Measurements from ENCODE around the gene NOVA2.

GRCh38 chr19:45981350-45981749, 7.7 kb upstream of the NOVA2 start:
- TF ChIP-seq, protein P1, sequence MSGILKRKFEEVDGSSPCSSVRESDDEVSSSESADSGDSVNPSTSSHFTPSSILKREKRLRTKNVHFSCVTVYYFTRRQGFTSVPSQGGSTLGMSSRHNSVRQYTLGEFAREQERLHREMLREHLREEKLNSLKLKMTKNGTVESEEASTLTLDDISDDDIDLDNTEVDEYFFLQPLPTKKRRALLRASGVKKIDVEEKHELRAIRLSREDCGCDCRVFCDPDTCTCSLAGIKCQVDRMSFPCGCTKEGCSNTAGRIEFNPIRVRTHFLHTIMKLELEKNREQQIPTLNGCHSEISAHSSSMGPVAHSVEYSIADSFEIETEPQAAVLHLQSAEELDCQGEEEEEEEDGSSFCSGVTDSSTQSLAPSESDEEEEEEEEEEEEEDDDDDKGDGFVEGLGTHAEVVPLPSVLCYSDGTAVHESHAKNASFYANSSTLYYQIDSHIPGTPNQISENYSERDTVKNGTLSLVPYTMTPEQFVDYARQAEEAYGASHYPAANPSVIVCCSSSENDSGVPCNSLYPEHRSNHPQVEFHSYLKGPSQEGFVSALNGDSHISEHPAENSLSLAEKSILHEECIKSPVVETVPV (CRISPR knock-in tag; IDR thresholded peaks at IDR 0.05) = no peak
- TF ChIP-seq RARB (CRISPR knock-in tag; IDR thresholded peaks at IDR 0.05) (no peak), ZNF565 (CRISPR knock-in tag; conservative IDR thresholded peaks at IDR 0.05; ENCODE audit: low read depth) (no peak), ZFP3 (CRISPR knock-in tag; IDR thresholded peaks at IDR 0.05) (no peak), BACH2 (CRISPR knock-in tag; IDR thresholded peaks at IDR 0.05; ENCODE audit: borderline replicate concordance) (no peak), ZC3H10 (CRISPR knock-in tag; IDR thresholded peaks at IDR 0.05) (no peak), ZNF70 (CRISPR knock-in tag; IDR thresholded peaks at IDR 0.05) (no peak), TCF4 (CRISPR knock-in tag; IDR thresholded peaks at IDR 0.05; ENCODE audit: borderline replicate concordance) (no peak), ZFP30 (CRISPR knock-in tag; IDR thresholded peaks at IDR 0.05) (no peak), CSDC2 (CRISPR knock-in tag; IDR thresholded peaks at IDR 0.05) (no peak)

All from SK-N-SH treated with all-trans-retinoic acid at 6 μM for 48 hours (cell line).